SH-SY5Y (cell line): ENCODE data around the gene ATP1A4.

ENCODE experiments used
- GATA2 ChIP-seq: IDR thresholded peaks from 2 replicates; pipeline ENCODE4 v1.6.1; 2011; ENCODE audit warnings: mild to moderate bottlenecking, low read depth, low read length
- GATA3 ChIP-seq: IDR thresholded peaks from 2 replicates; pipeline ENCODE4 v1.6.1; 2011; ENCODE audit warnings: low read depth, mild to moderate bottlenecking, low read length, moderate library complexity

DNA sequence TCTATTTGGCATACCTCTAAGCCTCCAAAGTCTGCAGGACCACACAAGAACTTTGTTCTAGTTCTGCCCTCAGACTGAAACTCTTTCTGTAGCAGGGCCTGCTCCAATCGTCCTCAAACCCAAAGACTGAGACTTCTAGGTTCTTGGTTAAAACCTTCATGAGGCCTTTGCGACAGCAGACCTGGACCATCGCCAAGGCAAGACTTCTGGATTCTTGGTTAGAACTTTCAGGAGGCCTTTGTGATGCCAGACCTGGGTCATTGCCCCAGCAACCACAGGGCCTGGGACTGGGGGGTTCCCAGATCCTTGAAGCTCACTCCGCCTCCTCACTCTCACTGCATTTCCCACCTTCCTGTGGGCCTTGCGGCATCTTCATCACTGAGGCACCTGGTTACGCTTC, at the start of gene ATP1A4:
- TF ChIP-seq GATA2 (no peak), GATA3 (no peak)
